Measurements from ENCODE around the gene MEGF9.

The MEGF9 gene

GRCh38 chr9:120593250-120593954 is 120.9 kb downstream of the MEGF9 start:
- no peak for TF ChIP-seq CTCF (conservative IDR thresholded peaks at IDR 0.05; ENCODE audit: low read depth)
- H3K27ac ChIP-seq: no peak overlapping the region
- ChIA-PET CTCF (no interaction called here), POLR2A (ENCODE audit: low non-redundant PET) (no interaction called here)
- no peak for DNase-seq (ENCODE audit: low spot score)

- TF ChIP-seq CTCF (conservative IDR thresholded peaks at IDR 0.05; ENCODE audit: low read depth): no peak
These were observed 122.1 kb downstream of the MEGF9 start for GRCh38 chr9:120592210-120592609.

GRCh38 chr9:120587328-120587727 is 126.9 kb downstream of the MEGF9 start:
- ChIA-PET POLR2A (ENCODE audit: low non-redundant PET) (no interaction called here), CTCF (interaction anchor here (0.6 kb wide), 1 partner anchor 255 kb away, joined by 3 read pairs; no protein-coding TSS in a partner anchor)
- no peak for DNase-seq (ENCODE audit: low spot score)
- H3K27ac ChIP-seq: no peak overlapping the region
- no peak for TF ChIP-seq CTCF (conservative IDR thresholded peaks at IDR 0.05; ENCODE audit: low read depth)

More at GRCh38 chr9:120592210-120592609, 122.1 kb downstream of the MEGF9 start:
- ChIA-PET CTCF (no interaction called here), POLR2A (ENCODE audit: low non-redundant PET) (no interaction called here)
- H3K27ac ChIP-seq: no peak overlapping the region
- no peak for DNase-seq (ENCODE audit: low spot score)

- H3K27ac ChIP-seq: no peak overlapping the region
- ChIA-PET POLR2A (ENCODE audit: low non-redundant PET) (no interaction called here), CTCF (no interaction called here)
These were observed 130.3 kb downstream of the MEGF9 start for GRCh38 chr9:120583958-120584369.

GRCh38 chr9:120580051-120580896 is 134.0 kb downstream of the MEGF9 start, which contains the start of gene CDK5RAP2:
Gene CDK5RAP2 (minus strand): TSS chr9:120580167. CDS start chr9:120579978, 189 bp downstream.
- no peak for TF ChIP-seq CTCF (conservative IDR thresholded peaks at IDR 0.05; ENCODE audit: low read depth)
- ChIA-PET CTCF (interaction anchor here (0.6 to 0.7 kb wide), 2 partner anchors 21 to 458 kb away, joined by 3 to 5 read pairs; no protein-coding TSS in a partner anchor), POLR2A (ENCODE audit: low non-redundant PET) (no interaction called here)
- H3K27ac ChIP-seq: peak within 1 kb of the TSS; percentile 76
- DNase-seq (ENCODE audit: low spot score): peak; percentile 98

More at GRCh38 chr9:120583958-120584369, 130.3 kb downstream of the MEGF9 start:
- no peak for TF ChIP-seq CTCF (conservative IDR thresholded peaks at IDR 0.05; ENCODE audit: low read depth)
- DNase-seq (ENCODE audit: low spot score): peak; percentile 40
